ENCODE measurements around the gene NEK5. TPM values are rescaled to one million over a fixed set of nuclear protein-coding genes. Genes with fewer than 3 reads are reported as not detected.
"Not testable (repeated sequence)": the region's sequence is repeated elsewhere in the genome, so short reads cannot be mapped to it uniquely, and the experiment has no call there.

Gene NEK5
- total RNA-seq, 2 donors from 2014 or later = 1.4 to 1.8 TPM

- Mint-ChIP-seq H3K36me3 (ENCODE audit: low read depth) (peaks cover 29% of the 10 kb centered on the region), H3K27me3 (ENCODE audit: insufficient read depth) (no peaks in the 10 kb centered on the region), H3K4me1 (peaks cover 43% of the 10 kb centered on the region), H3K4me3 (no peak overlapping the region), H3K9me3 (no peaks in the 10 kb centered on the region), H3K27ac (no peak overlapping the region)
- no peak overlapping the region for H3K9ac ChIP-seq (ENCODE audit: extremely low read depth, low read length, poor library complexity, severe bottlenecking)
- TF ChIP-seq CTCF (conservative IDR thresholded peaks at IDR 0.05) = no peak
- H3K4me3 ChIP-seq (ENCODE audit: low read length) = no peak overlapping the region
- H3K27me3 ChIP-seq (ENCODE audit: control insufficient read depth, insufficient read depth, low read length, poor library complexity, severe bottlenecking) = no peaks in the 10 kb centered on the region
- no peak overlapping the region for H3K27ac ChIP-seq (ENCODE audit: low read depth, low read length)
- H3K4me1 ChIP-seq (ENCODE audit: control insufficient read depth, insufficient read depth, low read length) = peaks cover 18% of the 10 kb centered on the region
- peaks cover 38% of the 10 kb centered on the region for H3K36me3 ChIP-seq (ENCODE audit: control insufficient read depth, insufficient read depth, low read length)
- DNase-seq = no peak
- WGBS, 2 experiments (ENCODE audit: insufficient coverage in 1 of 2, insufficient read length in 1 of 2) = 87 to 88% methylated on average over 2 of the region's 3 CpGs
- H3K9me3 ChIP-seq (ENCODE audit: control insufficient read depth, low read length) = no peaks in the 10 kb centered on the region
Observed at GRCh38 chr13:52173373-52173772, 44.5 kb upstream of the NEK5 start.

- Mint-ChIP-seq H3K36me3 (ENCODE audit: low read depth) (peaks cover 30% of the 10 kb centered on the region), H3K4me1 (peaks cover 33% of the 10 kb centered on the region)
- not testable (repeated sequence) for H3K9me3 Mint-ChIP-seq; H3K9ac ChIP-seq (ENCODE audit: extremely low read depth, low read length, poor library complexity, severe bottlenecking); H3K27me3 ChIP-seq (ENCODE audit: control insufficient read depth, insufficient read depth, low read length, poor library complexity, severe bottlenecking); H3K4me3 Mint-ChIP-seq; DNase-seq; H3K27ac ChIP-seq (ENCODE audit: low read depth, low read length); H3K27me3 Mint-ChIP-seq (ENCODE audit: insufficient read depth); H3K4me3 ChIP-seq (ENCODE audit: low read length); H3K27ac Mint-ChIP-seq; H3K9me3 ChIP-seq (ENCODE audit: control insufficient read depth, low read length)
- H3K36me3 ChIP-seq (ENCODE audit: control insufficient read depth, insufficient read depth, low read length) = peaks cover 48% of the 10 kb centered on the region
- 67% methylated on average over 1 of the region's 1 CpG; no CpG with 5 or more reads in 1 of the 2 experiments for WGBS, 2 experiments (ENCODE audit: insufficient coverage in 1 of 2, insufficient read length in 1 of 2)
- H3K4me1 ChIP-seq (ENCODE audit: control insufficient read depth, insufficient read depth, low read length) = peaks cover 18% of the 10 kb centered on the region
Observed at GRCh38 chr13:52171686-52172085, 42.8 kb upstream of the NEK5 start.

GRCh38 chr13:52170828-52171391 lies 42.0 kb upstream of the NEK5 start:
- not testable (repeated sequence) for H3K4me3 Mint-ChIP-seq; H3K27me3 ChIP-seq (ENCODE audit: control insufficient read depth, insufficient read depth, low read length, poor library complexity, severe bottlenecking); H3K27ac ChIP-seq (ENCODE audit: low read depth, low read length); H3K9me3 Mint-ChIP-seq; H3K4me3 ChIP-seq (ENCODE audit: low read length); H3K9me3 ChIP-seq (ENCODE audit: control insufficient read depth, low read length); H3K9ac ChIP-seq (ENCODE audit: extremely low read depth, low read length, poor library complexity, severe bottlenecking); DNase-seq; H3K27me3 Mint-ChIP-seq (ENCODE audit: insufficient read depth); H3K27ac Mint-ChIP-seq
- WGBS, 2 experiments (ENCODE audit: insufficient coverage in 1 of 2, insufficient read length in 1 of 2) = 100% methylated on average over 1 of the region's 1 CpG; no CpG with 5 or more reads in 1 of the 2 experiments
- peaks cover 36% of the 10 kb centered on the region for H3K36me3 Mint-ChIP-seq (ENCODE audit: low read depth)
- H3K36me3 ChIP-seq (ENCODE audit: control insufficient read depth, insufficient read depth, low read length) = peaks cover 52% of the 10 kb centered on the region
- peaks cover 18% of the 10 kb centered on the region for H3K4me1 ChIP-seq (ENCODE audit: control insufficient read depth, insufficient read depth, low read length)
- H3K4me1 Mint-ChIP-seq = peaks cover 33% of the 10 kb centered on the region

GRCh38 chr13:52169839-52170238 lies 41.0 kb upstream of the NEK5 start:
- 89 to 97% methylated on average over 5 of the region's 5 CpGs for WGBS, 2 experiments (ENCODE audit: insufficient coverage in 1 of 2, insufficient read length in 1 of 2)
- H3K4me3 Mint-ChIP-seq = no peak overlapping the region
- H3K27ac Mint-ChIP-seq = no peak overlapping the region

More at GRCh38 chr13:52169839-52170238, 41.0 kb upstream of the NEK5 start:
- Histone ChIP-seq H3K9me3 (ENCODE audit: control insufficient read depth, low read length) (no peaks in the 10 kb centered on the region), H3K9ac (ENCODE audit: extremely low read depth, low read length, poor library complexity, severe bottlenecking) (no peak overlapping the region), H3K27me3 (ENCODE audit: control insufficient read depth, insufficient read depth, low read length, poor library complexity, severe bottlenecking) (no peaks in the 10 kb centered on the region), H3K36me3 (ENCODE audit: control insufficient read depth, insufficient read depth, low read length) (peaks cover 47% of the 10 kb centered on the region), H3K4me3 (ENCODE audit: low read length) (no peak overlapping the region), H3K27ac (ENCODE audit: low read depth, low read length) (no peak overlapping the region), H3K4me1 (ENCODE audit: control insufficient read depth, insufficient read depth, low read length) (peaks cover 15% of the 10 kb centered on the region)
- H3K9me3 Mint-ChIP-seq = no peaks in the 10 kb centered on the region
- DNase-seq = no peak
- peaks cover 31% of the 10 kb centered on the region for H3K4me1 Mint-ChIP-seq
- H3K36me3 Mint-ChIP-seq (ENCODE audit: low read depth) = peaks cover 43% of the 10 kb centered on the region
- H3K27me3 Mint-ChIP-seq (ENCODE audit: insufficient read depth) = no peaks in the 10 kb centered on the region
- no peak for TF ChIP-seq CTCF (conservative IDR thresholded peaks at IDR 0.05)
